HUES6 (cell line): ENCODE measurements around the gene SLC25A10.
"Not testable (repeated sequence)": the region's sequence is repeated elsewhere in the genome, so short reads cannot be mapped to it uniquely, and the experiment has no call there.

Experiments used
- H3K27ac ChIP-seq: 2 replicates; pipeline ENCODE4 v1.7.0; 2013; ENCODE audit warnings: low read depth, mild to moderate bottlenecking, low read length, inconsistent platforms
- H3K27me3 ChIP-seq: 2 replicates; pipeline ENCODE4 v1.6.1; 2013; ENCODE audit warnings: low read length; ENCODE audit not compliant: control insufficient read depth, insufficient read depth
- H3K36me3 ChIP-seq: 2 replicates; pipeline ENCODE4 v1.6.1; 2013; ENCODE audit warnings: low read length; ENCODE audit not compliant: control insufficient read depth, insufficient read depth
- H3K4me1 ChIP-seq: 2 replicates; pipeline ENCODE4 v1.6.1; 2013; ENCODE audit warnings: low read length; ENCODE audit not compliant: control insufficient read depth, insufficient read depth
- H3K4me3 ChIP-seq: 2 replicates; pipeline ENCODE4 v1.5.1; 2013; ENCODE audit warnings: low read depth, low read length
- H3K9ac ChIP-seq: one replicate; pipeline ENCODE4 v1.6.1; 2013; ENCODE audit warnings: mild to moderate bottlenecking, low read length
- H3K9me3 ChIP-seq: 2 replicates; pipeline ENCODE4 v1.6.1; 2013; ENCODE audit warnings: low read depth, low read length; ENCODE audit not compliant: control insufficient read depth, insufficient read depth

SLC25A10 gene

GRCh38 chr17:81711814-81712467, at the start of gene SLC25A10:
SLC25A10 (plus strand) TSS chr17:81712284; CDS start chr17:81712427, 143 bp downstream.
- 0 out of 2 replicates have a peak within 1 kb of the TSS, but pooled peaks have one; percentile 43 for H3K27ac ChIP-seq
- H3K36me3 ChIP-seq, result peaks cover 39% of the 10 kb centered on the region
- H3K4me3 ChIP-seq, result peak within 1 kb of the TSS; percentile 69
- H3K27me3 ChIP-seq, result peaks cover 9% of the 10 kb centered on the region; the same call in 1 of the 2 replicates
- H3K9ac ChIP-seq, result peak within 1 kb of the TSS; percentile 80
- peaks cover 34% of the 10 kb centered on the region for H3K4me1 ChIP-seq
- no peaks in the 10 kb centered on the region for H3K9me3 ChIP-seq

GRCh38 chr17:81664051-81664470, 48.0 kb upstream of the SLC25A10 start:
- Histone ChIP-seq H3K4me1 (peaks cover 15% of the 10 kb centered on the region), H3K9ac (no peak overlapping the region), H3K27me3 (no peaks in the 10 kb centered on the region), H3K27ac (no peak overlapping the region), H3K36me3 (peaks cover 26% of the 10 kb centered on the region), H3K4me3 (no peak overlapping the region), H3K9me3 (no peaks in the 10 kb centered on the region)

DNA sequence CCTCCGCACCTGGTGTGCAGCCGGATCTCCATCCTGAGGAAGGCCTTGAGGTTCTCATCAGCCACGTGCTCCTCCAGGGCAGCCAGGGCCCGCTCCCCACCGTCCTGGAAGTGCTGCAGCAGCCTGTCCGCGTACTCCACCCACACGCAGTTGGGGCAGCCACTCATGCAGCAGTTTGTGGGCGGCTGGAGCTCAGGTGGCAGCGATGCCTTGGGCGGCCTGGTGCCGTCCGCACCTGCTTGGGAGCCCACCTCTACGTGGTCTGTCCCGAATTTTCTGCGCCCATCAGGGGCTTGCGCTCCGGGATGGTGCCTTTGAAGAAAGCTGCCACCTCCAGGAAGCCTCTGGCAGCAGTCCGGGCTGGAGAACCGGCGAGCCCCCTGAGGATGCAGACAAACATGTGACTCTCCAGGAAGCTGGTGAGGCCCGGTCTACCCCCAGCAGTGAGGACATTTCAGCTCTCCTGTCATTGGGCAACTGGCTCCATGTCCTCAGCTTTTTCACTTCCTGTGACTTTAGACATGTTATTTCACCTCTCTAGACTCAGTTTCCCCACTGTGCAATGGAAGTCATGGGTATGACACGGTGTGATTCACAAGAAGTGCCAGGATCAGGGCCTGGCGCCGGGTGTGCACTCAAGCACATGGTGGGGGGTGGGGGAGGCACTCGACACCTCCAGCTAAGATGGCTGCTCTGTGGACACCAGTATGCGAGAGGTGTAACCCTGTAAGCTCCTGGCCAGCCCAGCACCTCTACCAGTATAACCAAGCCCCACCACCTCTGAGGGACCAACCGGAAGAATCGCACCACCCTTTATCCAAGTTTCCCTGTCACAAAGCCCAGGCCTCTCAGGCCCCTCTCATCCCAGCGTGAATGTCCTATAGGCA, 46.6 kb upstream of the SLC25A10 start:
- Histone ChIP-seq H3K9ac (peak overlapping the region; percentile 99), H3K4me1 (peaks cover 15% of the 10 kb centered on the region), H3K36me3 (peaks cover 39% of the 10 kb centered on the region), H3K27ac (peak overlapping the region; percentile 94; the same call in 1 of the 2 replicates), H3K4me3 (peak overlapping the region; percentile 95), H3K27me3 (no peaks in the 10 kb centered on the region), H3K9me3 (no peaks in the 10 kb centered on the region)

GRCh38 chr17:81666092-81666341, 46.1 kb upstream of the SLC25A10 start:
- Histone ChIP-seq H3K27ac (peak overlapping the region; percentile 94; the same call in 1 of the 2 replicates), H3K27me3 (no peaks in the 10 kb centered on the region), H3K4me3 (peak overlapping the region; percentile 95), H3K36me3 (peaks cover 44% of the 10 kb centered on the region), H3K9me3 (no peaks in the 10 kb centered on the region), H3K9ac (peak overlapping the region; percentile 99), H3K4me1 (peaks cover 15% of the 10 kb centered on the region)

DNA sequence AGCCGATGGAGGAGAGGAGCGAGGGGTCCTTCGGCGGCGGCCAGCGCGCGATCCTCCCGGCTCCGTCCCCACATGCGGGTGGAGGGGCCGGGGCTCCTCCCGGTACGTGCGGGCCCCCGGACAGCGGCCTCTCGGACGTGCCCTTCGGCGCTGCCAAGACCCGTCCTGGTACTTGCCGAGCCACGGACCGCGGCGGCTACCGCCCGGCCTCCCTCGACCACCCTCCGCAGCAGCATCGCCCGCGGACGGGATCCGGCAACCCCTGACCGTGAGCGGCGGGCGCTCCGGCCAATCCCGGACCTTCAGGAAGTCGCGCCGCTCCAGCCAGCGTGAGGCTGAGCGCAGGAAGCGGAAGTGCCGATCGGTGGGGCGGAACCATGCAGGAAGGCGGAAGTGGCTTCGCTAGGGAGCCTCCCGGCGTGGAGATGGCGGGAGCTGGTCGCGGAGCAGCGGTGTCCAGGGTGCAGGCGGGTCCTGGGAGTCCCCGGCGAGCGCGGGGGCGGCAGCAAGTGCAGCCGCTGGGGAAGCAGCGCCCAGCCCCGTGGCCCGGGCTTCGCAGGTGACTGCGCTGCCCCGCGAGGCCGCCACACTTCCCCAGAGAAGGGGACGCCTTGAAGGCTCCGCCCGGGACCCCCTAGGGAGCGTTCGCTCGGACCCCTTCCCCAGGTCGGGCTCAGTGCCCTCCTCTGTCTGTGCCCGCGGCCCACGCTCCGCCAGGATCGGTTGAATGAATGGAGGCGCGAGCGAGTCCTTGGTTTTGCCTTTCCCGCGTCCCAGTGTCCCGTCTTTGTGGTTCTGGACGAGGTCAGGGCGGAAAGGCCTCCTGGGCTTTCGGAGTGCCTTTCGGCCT, 45.5 kb upstream of the SLC25A10 start, which contains the start of the genes CCDC137 and OXLD1:
Gene CCDC137 (plus strand): TSS at position 396 of the 850 bp plus-strand sequence. CDS start 30 bp downstream, at position 426.
Gene OXLD1 (minus strand): TSS at position 264 of the 850 bp plus-strand sequence. CDS start 28 bp downstream, at position 236.
- peaks cover 50% of the 10 kb centered on the region for H3K36me3 ChIP-seq
- H3K4me3 ChIP-seq, result peak within 1 kb of the TSS; percentile 95
- H3K4me1 ChIP-seq, result peaks cover 15% of the 10 kb centered on the region
- H3K9ac ChIP-seq, result peak within 1 kb of the TSS; percentile 99
- no peaks in the 10 kb centered on the region for H3K9me3 ChIP-seq
- no peaks in the 10 kb centered on the region for H3K27me3 ChIP-seq
- peak within 1 kb of the TSS; percentile 94 for H3K27ac ChIP-seq

- Histone ChIP-seq H3K4me3 (peak overlapping the region; percentile 40), H3K36me3 (peaks cover 62% of the 10 kb centered on the region), H3K4me1 (peaks cover 15% of the 10 kb centered on the region), H3K27ac (no peak overlapping the region), H3K9ac (no peak overlapping the region), H3K27me3 (no peaks in the 10 kb centered on the region), H3K9me3 (no peaks in the 10 kb centered on the region)
Measured at GRCh38 chr17:81667754-81668153, 44.3 kb upstream of the SLC25A10 start.

DNA sequence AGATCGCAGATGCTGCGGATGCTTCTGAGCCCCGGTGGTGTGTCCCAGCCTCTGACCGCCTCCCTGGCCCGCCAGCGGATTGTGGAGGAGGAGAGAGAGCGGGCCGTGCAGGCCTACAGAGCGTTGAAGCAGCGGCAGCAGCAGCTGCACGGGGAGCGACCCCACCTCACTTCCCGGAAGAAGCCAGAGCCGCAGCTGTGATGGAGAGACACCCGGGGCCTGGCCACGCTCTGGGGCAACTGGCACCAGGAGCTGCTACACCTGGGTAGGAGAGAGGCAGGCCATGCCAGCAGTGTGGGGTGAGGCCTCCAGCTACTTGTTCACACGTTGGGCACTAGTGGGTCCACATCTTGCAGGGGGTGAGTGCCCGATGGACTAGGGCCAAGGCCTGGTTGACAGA, 39.6 kb upstream of the SLC25A10 start:
- Histone ChIP-seq H3K36me3 (peaks cover 76% of the 10 kb centered on the region), H3K4me1 (0 out of 2 replicates have a peak, but pooled peaks cover 3% of the 10 kb centered on the region), H3K27ac (no peak overlapping the region)

GRCh38 chr17:81672954-81673353, 39.1 kb upstream of the SLC25A10 start:
- Histone ChIP-seq H3K4me1 (no peaks in the 10 kb centered on the region), H3K27ac (no peak overlapping the region), H3K9me3 (no peaks in the 10 kb centered on the region), H3K36me3 (peaks cover 73% of the 10 kb centered on the region), H3K4me3 (no peak overlapping the region), H3K9ac (no peak overlapping the region), H3K27me3 (no peaks in the 10 kb centered on the region)

More for the DNA sequence above, 39.6 kb upstream of the SLC25A10 start:
- Histone ChIP-seq H3K27me3 (no peaks in the 10 kb centered on the region), H3K9me3 (no peaks in the 10 kb centered on the region), H3K4me3 (no peak overlapping the region), H3K9ac (no peak overlapping the region)

- no peaks in the 10 kb centered on the region for H3K4me1 ChIP-seq
- H3K27ac ChIP-seq, result no peak overlapping the region
- no peaks in the 10 kb centered on the region for H3K27me3 ChIP-seq
- no peak overlapping the region for H3K4me3 ChIP-seq
- H3K9ac ChIP-seq, result no peak overlapping the region
- no peaks in the 10 kb centered on the region for H3K9me3 ChIP-seq
- H3K36me3 ChIP-seq, result peaks cover 66% of the 10 kb centered on the region
Measured at GRCh38 chr17:81673561-81674258, 38.4 kb upstream of the SLC25A10 start.

DNA sequence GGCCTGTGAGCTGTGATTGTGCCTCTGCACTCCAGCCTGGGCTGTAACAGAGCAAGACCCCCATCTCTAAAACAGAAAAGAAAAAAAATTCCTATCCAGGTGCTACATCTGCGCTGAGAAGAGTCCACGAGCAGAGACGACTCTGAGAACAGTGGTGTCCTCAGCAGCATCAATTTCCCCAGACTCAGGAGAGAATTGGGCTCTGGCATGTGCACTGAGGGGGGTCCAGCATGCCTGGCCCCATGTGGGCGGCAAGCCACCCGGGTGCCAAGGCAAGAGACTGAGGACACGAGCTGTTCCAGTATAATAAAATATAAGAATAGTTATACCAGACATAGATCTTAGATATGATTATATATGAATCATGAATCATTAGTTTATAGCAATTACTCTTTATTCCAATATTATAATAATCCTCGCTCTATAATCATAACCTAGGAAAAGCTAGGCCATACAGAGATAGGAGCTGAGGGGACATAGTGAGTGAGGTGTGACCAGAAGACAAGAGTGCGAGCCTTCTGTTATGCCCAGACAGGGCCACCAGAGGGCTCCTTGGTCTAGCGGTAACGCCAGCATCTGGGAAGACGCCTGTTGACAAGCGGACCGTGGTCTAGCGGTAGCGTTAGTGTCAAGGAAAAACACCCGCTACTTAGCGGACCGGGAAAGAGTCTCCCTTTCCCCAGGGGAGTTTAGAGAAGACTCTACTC, 36.4 kb upstream of the SLC25A10 start:
- not testable (repeated sequence) for H3K4me3 ChIP-seq, H3K4me1 ChIP-seq, H3K9ac ChIP-seq, H3K9me3 ChIP-seq, H3K27me3 ChIP-seq, H3K27ac ChIP-seq
- H3K36me3 ChIP-seq, result peaks cover 47% of the 10 kb centered on the region
